Fibroblast of peridontal ligament (primary cell): Measurements from ENCODE around the gene SLC6A20.

Experiments used
- DNase-seq: peaks from one replicate; pipeline ENCODE4 v3.0.0-alpha.2; 2010; ENCODE audit errors: extremely low read depth

SLC6A20 gene

GRCh38 chr3:45730409-45731154 is 65.8 kb downstream of the SLC6A20 start:
- DNase-seq = no peak

DNA sequence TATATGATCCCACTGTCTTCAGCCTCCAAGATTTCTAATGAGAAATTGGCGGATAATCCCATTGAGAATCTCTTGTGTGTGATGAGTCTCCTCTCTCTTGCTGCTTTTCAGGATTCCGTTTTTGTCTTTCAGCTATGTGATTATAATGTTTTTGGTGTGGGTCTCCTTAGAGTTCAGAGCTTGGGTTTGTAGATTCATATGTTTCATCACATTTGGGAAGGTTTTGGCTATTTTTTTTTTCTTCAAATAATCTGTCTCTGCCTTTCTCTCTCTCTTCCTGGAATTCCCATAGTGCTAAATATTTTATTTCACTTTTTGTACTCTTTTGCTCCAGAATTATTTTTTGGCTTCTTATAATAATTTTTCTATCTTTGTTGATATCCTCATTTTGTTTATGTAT is 66.7 kb downstream of the SLC6A20 start:
- no peak for DNase-seq

GRCh38 chr3:45724911-45725310 is 71.4 kb downstream of the SLC6A20 start:
- DNase-seq = no peak

DNA sequence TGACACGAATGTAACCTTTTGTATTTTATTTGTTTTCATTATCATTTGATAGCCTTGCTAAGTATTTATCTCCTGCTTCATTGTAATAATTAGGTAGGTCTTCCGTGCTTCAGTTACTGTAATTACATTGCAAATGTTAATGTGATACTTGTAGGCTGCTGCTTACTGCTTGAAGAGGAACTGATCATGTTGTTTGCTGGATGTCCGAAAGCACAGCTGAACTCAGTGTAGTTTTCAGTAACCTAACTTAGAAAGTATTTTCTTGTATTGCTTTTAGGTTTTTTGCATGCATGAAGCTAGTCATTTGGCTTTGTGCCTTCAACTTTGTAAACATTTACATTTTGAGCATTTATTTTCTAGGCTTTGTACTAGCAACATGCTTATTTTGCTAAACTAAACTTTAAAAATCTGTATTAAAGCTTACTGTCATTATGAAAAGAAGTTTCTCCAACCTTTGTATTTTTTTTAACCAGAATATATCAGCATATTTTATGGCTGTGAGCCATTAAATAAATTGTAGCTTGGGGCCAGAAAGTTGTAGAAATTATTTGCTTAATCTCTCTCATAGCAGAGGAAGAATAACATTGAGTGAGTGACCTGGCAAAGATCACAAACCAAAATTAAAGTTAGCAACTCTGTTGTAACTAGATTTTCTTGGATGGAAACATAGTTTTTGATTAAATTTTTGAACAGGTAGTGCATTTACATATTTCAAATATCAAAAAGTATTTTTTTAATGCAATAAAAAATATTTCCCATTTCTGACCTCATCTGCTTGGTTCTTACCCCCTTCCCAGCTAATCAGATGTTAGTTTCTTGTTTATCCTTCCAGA is 76.5 kb downstream of the SLC6A20 start:
- DNase-seq = peak; percentile 57

DNA sequence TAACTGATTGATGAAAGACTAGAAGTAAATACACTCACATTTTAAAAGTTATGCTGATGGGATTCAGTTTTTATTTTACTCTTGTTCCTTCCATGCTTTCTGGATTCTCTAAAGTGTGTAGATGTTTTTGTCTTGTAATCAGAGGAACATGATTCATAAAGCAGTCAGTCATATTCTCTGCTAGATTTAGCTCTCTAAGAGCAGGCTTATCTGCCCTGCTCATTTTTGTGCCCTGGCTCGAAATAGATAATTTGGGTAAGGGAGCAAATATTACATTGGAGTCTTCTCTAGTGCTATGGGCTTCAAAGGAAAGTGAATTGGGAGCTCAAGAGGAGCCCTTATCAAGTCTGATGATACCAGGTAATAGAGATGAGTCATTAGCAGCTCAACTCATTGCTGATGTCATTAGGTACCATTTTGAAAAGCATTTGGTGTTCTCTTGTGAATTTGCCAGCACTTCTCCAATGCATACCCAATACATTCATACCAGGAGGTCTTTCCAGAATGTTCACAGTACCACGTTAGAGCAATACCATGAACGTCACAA is 79.5 kb downstream of the SLC6A20 start:
- DNase-seq = no peak

DNA sequence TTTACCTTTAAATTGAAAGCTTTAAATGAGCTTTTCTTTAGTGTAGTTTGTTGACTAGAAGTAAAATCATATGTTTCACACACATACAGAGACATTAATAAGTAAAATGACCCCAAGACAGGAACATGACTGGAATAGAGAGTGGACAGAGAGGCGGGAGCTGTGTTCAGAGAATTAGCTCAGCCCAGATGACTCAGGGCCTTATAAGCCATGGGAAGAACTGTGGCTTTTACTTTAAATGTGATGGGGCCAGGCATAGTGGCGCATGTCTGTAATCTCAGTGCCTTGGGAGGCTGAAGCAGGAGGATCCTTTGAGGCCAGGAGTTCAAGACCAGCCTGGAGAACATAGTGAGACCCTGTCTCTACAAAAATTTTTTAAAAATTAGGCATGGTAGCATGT is 80.4 kb downstream of the SLC6A20 start:
- no peak for DNase-seq

GRCh38 chr3:45712434-45713110 is 83.8 kb downstream of the SLC6A20 start:
- no peak for DNase-seq

DNA sequence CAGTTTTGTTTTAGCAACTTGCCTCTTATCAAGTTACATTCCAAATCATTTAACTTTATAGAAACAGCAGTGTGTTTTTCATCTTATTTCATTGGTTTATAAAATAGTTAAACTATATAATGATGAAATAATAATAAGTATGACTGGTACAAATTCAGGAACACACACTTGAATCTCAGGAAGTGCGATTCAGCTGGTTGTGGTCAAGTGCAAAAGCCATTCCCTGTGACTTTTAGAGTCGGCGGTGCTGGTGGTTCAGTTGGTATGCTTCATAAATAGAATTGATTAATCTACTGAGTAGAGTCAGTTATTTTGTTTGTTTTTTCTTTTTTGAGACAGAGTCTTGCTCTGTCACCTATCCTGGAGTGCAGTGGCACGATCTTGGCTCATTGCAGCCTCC is 84.4 kb downstream of the SLC6A20 start:
- DNase-seq = no peak

- DNase-seq = no peak
Observed at GRCh38 chr3:45705839-45706808, 90.2 kb downstream of the SLC6A20 start.
